IMR-90 (cell line): ENCODE measurements around the gene ESM1. TPM values are rescaled to one million over a fixed set of nuclear protein-coding genes. Genes with fewer than 3 reads are reported as not detected.

ENCODE experiments used
- ATAC-seq: fragments of 200-7000 bp; cut with Tn5 transposase; 2 replicates; pipeline ENCODE4 v1.9.1; 2020; ENCODE audit warnings: low read depth, mild to moderate bottlenecking, moderate library complexity
- BruUV-seq: library from RNA; stranded (reverse); fragments of 400-500 nt; replicated peaks from 2 replicates; lab custom pipeline; 2021; lab: Mats Ljungman, UMichigan
- CTCF ChIA-PET: fragments of 300-600 bp; formaldehyde crosslinking; extraction: SDS; loops from one replicate; lab custom pipeline; 2021; ENCODE audit warnings: antibody characterized with exemption; lab: Yijun Ruan, JAX
- POLR2A ChIA-PET: fragments of 300-600 bp; sonication (Branson Sonifier 250); formaldehyde crosslinking; loops from one replicate; lab custom pipeline; 2022; ENCODE audit warnings: antibody characterized with exemption; ENCODE audit not compliant: unreplicated experiment; lab: Charles Lee
- DNase-seq: peaks from one replicate; pipeline ENCODE4 v3.0.0; 2013
- H2AFZ ChIP-seq: replicated peaks from 2 replicates; pipeline ENCODE3; 2013; ENCODE audit warnings: low read length, mild to moderate bottlenecking; ENCODE audit not compliant: poor library complexity
- H2AK5ac ChIP-seq: 2 replicates; pipeline ENCODE4 v1.6.1; 2013; ENCODE audit warnings: low read depth, low read length, inconsistent platforms
- H2AK9ac ChIP-seq: replicated peaks from 2 replicates; pipeline ENCODE3; 2013; ENCODE audit warnings: mild to moderate bottlenecking, low read depth, low read length, moderate library complexity; ENCODE audit not compliant: poor library complexity
- H2BK120ac ChIP-seq: 2 replicates; pipeline ENCODE4 v1.6.1; 2013; ENCODE audit warnings: low read depth, low read length, inconsistent platforms
- H2BK15ac ChIP-seq: 3 replicates; pipeline ENCODE4 v1.6.1; 2013; ENCODE audit warnings: low read depth, low read length, inconsistent platforms
- H2BK20ac ChIP-seq: 2 replicates; pipeline ENCODE4 v1.6.1; 2013; ENCODE audit warnings: low read depth, mild to moderate bottlenecking, inconsistent platforms, low read length, moderate library complexity
- H2BK5ac ChIP-seq: 2 replicates; pipeline ENCODE4 v1.6.1; 2013; ENCODE audit warnings: mild to moderate bottlenecking, low read depth, low read length, inconsistent platforms; ENCODE audit not compliant: poor library complexity, severe bottlenecking
- H3K14ac ChIP-seq: replicated peaks from 2 replicates; pipeline ENCODE4 v1.6.1; 2013; ENCODE audit warnings: low read depth, low read length, inconsistent platforms
- H3K18ac ChIP-seq: 2 replicates; pipeline ENCODE4 v1.6.1; 2013; ENCODE audit warnings: low read depth, low read length, control low read depth
- H3K23ac ChIP-seq: 2 replicates; pipeline ENCODE4 v1.6.1; 2013; ENCODE audit warnings: low read depth, low read length, inconsistent platforms
- H3K27ac ChIP-seq: 2 replicates; pipeline ENCODE4 v1.5.1; 2013; ENCODE audit warnings: mild to moderate bottlenecking, control low read depth, low read length; ENCODE audit not compliant: insufficient read depth
- H3K27me3 ChIP-seq: 2 replicates; pipeline ENCODE4 v1.6.1; 2013; ENCODE audit warnings: low read length; ENCODE audit not compliant: control insufficient read depth, insufficient read depth
- H3K36me3 ChIP-seq: 2 replicates; pipeline ENCODE4 v1.6.1; 2013; ENCODE audit warnings: low read length, mixed read lengths; ENCODE audit not compliant: control insufficient read depth, insufficient read depth
- H3K4ac ChIP-seq: 2 replicates; pipeline ENCODE4 v1.6.1; 2013; ENCODE audit warnings: low read depth, low read length, inconsistent platforms
- H3K4me1 ChIP-seq: 2 replicates; pipeline ENCODE4 v1.6.1; 2013; ENCODE audit warnings: low read length, mixed read lengths; ENCODE audit not compliant: control insufficient read depth, insufficient read depth
- H3K4me2 ChIP-seq: 2 replicates; pipeline ENCODE4 v1.6.1; 2013; ENCODE audit warnings: low read depth, mild to moderate bottlenecking, control low read depth, low read length, moderate library complexity
- H3K4me3 ChIP-seq: 2 replicates; pipeline ENCODE4 v1.5.1; 2013; ENCODE audit warnings: low read depth, mild to moderate bottlenecking, control low read depth, low read length, moderate library complexity; ENCODE audit not compliant: insufficient read depth
- H3K56ac ChIP-seq: 2 replicates; pipeline ENCODE4 v1.6.1; 2013; ENCODE audit warnings: low read length, inconsistent platforms; ENCODE audit not compliant: insufficient read depth; ENCODE audit errors: extremely low read depth
- H3K79me1 ChIP-seq, 2 experiments: 2 replicates each; pipeline ENCODE4 v1.6.1; 2013; ENCODE audit warnings: low read length in 2 of 2, inconsistent platforms in 1 of 2, low read depth in 1 of 2
- H3K9ac ChIP-seq: 2 replicates; pipeline ENCODE4 v1.6.1; 2013; ENCODE audit warnings: low read depth, low read length, control low read depth
- H3K9me1 ChIP-seq: 2 replicates; pipeline ENCODE4 v1.6.1; 2013; ENCODE audit warnings: low read length, inconsistent platforms; ENCODE audit not compliant: insufficient read depth
- H3K9me3 ChIP-seq: 2 replicates; pipeline ENCODE4 v1.6.1; 2013; ENCODE audit warnings: low read length; ENCODE audit not compliant: control insufficient read depth, insufficient read depth
- H4K20me1 ChIP-seq: 2 replicates; pipeline ENCODE4 v1.6.1; 2013; ENCODE audit warnings: low read length, inconsistent platforms; ENCODE audit not compliant: insufficient read depth
- H4K5ac ChIP-seq: 2 replicates; pipeline ENCODE4 v1.6.1; 2013; ENCODE audit warnings: mild to moderate bottlenecking, low read depth, low read length, control low read depth
- H4K8ac ChIP-seq, 2 experiments: 2 replicates each; pipeline ENCODE4 v1.6.1; 2013; ENCODE audit warnings: low read depth in 2 of 2, low read length in 2 of 2, control low read depth in 1 of 2, inconsistent platforms in 1 of 2
- H4K91ac ChIP-seq: 2 replicates; pipeline ENCODE4 v1.6.1; 2013; ENCODE audit warnings: low read depth, low read length, inconsistent platforms; ENCODE audit not compliant: insufficient read depth
- BHLHE40 ChIP-seq: fragments of 150-350 bp; IDR thresholded peaks from 2 replicates; pipeline ENCODE4 v1.6.1; 2016; ENCODE audit warnings: mild to moderate bottlenecking, low read depth, low read length
- CTCF ChIP-seq: conservative IDR thresholded peaks from 2 replicates; pipeline ENCODE4 v1.5.1; 2012; ENCODE audit warnings: mild to moderate bottlenecking, low read depth, low read length, improper control_type of control experiment
- ELK1 ChIP-seq: fragments of 150-350 bp; IDR thresholded peaks from 2 replicates; pipeline ENCODE4 v1.6.1; 2016; ENCODE audit warnings: low read depth, mild to moderate bottlenecking, low read length, moderate library complexity, borderline replicate concordance
- FOS ChIP-seq: fragments of 150-350 bp; IDR thresholded peaks from 2 replicates; pipeline ENCODE4 v1.6.1; 2016; ENCODE audit warnings: low read depth, low read length
- MAFK ChIP-seq: IDR thresholded peaks from 2 replicates; pipeline ENCODE4 v1.6.1; 2012; ENCODE audit warnings: low read depth, low read length, improper control_type of control experiment
- MAZ ChIP-seq: IDR thresholded peaks from 2 replicates; pipeline ENCODE4 v1.6.1; 2012; ENCODE audit warnings: low read depth, mild to moderate bottlenecking, low read length, improper control_type of control experiment, moderate library complexity, borderline replicate concordance
- MXI1 ChIP-seq: IDR thresholded peaks from 2 replicates; pipeline ENCODE4 v1.6.1; 2012; ENCODE audit warnings: low read depth, mild to moderate bottlenecking, low read length, moderate library complexity, borderline replicate concordance
- NFE2L2 ChIP-seq: fragments of 150-350 bp; IDR thresholded peaks from 2 replicates; pipeline ENCODE4 v1.6.1; 2016; ENCODE audit warnings: low read depth, mild to moderate bottlenecking, low read length
- RAD21 ChIP-seq: IDR thresholded peaks from 2 replicates; pipeline ENCODE4 v1.6.1; 2012; ENCODE audit warnings: low read length, improper control_type of control experiment
- RFX5 ChIP-seq: IDR thresholded peaks from 2 replicates; pipeline ENCODE4 v1.8.0; 2012; ENCODE audit warnings: low read depth, mild to moderate bottlenecking, low read length, moderate library complexity
- SMC3 ChIP-seq: fragments of 150-350 bp; IDR thresholded peaks from 2 replicates; pipeline ENCODE4 v1.6.1; 2016; ENCODE audit warnings: low read depth, mild to moderate bottlenecking, antibody characterized with exemption, low read length, moderate library complexity
- USF2 ChIP-seq: fragments of 150-350 bp; IDR thresholded peaks from 2 replicates; pipeline ENCODE4 v1.6.1; 2017; ENCODE audit warnings: mild to moderate bottlenecking, antibody characterized with exemption, low read length, low read depth
- WGBS, 2 experiments: methylation state at CpG; one replicate each; pipeline versions ENCODE4 v1.1.5 to v1.1.7; 2013; ENCODE audit warnings: missing lambda C conversion rate in 2 of 2; ENCODE audit not compliant: insufficient read length in 1 of 2; ENCODE audit errors: extremely low coverage in 2 of 2; 5-methylcytosine and 5-hydroxymethylcytosine counted together
- dilution Hi-C: fragments of 300-500 bp; cut with HindIII; formaldehyde crosslinking; loops from one replicate; pipeline ENCODE4 v1.14.3; 2018; ENCODE audit warnings: low sequenced_read_pairs; ENCODE audit not compliant: unreplicated experiment
- in situ Hi-C: fragments of 300-500 bp; cut with MboI; formaldehyde crosslinking; loops from 3 replicates; pipeline ENCODE4 v1.14.3; 2019; ENCODE audit warnings: low sequenced_read_pairs, inconsistent platforms, mixed read lengths
- intact Hi-C: fragments of 100-400 bp; cut with micrococcal nuclease; formaldehyde crosslinking; loops from 2 replicates; pipeline ENCODE4 v1.10.0; 2022
- polyA plus RNA-seq, 3 experiments: library from polyadenylated mRNA; depleted of rRNA; stranded (reverse); fragments of >200 nt; gene quantifications; 2 replicates each; pipeline ENCODE4 v1.2.3, GENCODE V29; 2012; ENCODE audit warnings: low replicate concordance in 1 of 3
- total RNA-seq: library from RNA; depleted of rRNA; stranded (reverse); fragments of >200 nt; gene quantifications from 2 replicates; pipeline ENCODE4 v1.2.3, GENCODE V29; 2012

The ESM1 gene
- total and polyA plus RNA-seq, 2 of the 4 experiments (the other 2 are of a cell fraction) = 7.1 to 10.2 TPM

- Histone ChIP-seq H3K9me3 (no peaks in the 10 kb centered on the region), H3K27ac (no peak overlapping the region), H3K4me3 (no peak overlapping the region), H3K23ac (no peak overlapping the region), H3K9ac (no peak overlapping the region), H3K36me3 (no peaks in the 10 kb centered on the region), H3K18ac (no peak overlapping the region), H3K79me1 (no peaks in the 10 kb centered on the region), H3K27me3 (peaks cover 7% of the 10 kb centered on the region), H2AK5ac (no peak overlapping the region), H3K4ac (no peak overlapping the region), H4K8ac (no peak overlapping the region), H3K14ac (no peak overlapping the region), H4K5ac (no peak overlapping the region), H2BK15ac (no peak overlapping the region), H3K4me2 (no peak overlapping the region), H2BK120ac (no peak overlapping the region), H4K91ac (no peak overlapping the region), H2BK5ac (no peak overlapping the region), H3K56ac (no peak overlapping the region), H2AK9ac (no peak overlapping the region), H2BK20ac (no peak overlapping the region), H3K9me1 (no peaks in the 10 kb centered on the region), H2AFZ (no peak overlapping the region), H4K20me1 (no peaks in the 10 kb centered on the region), H3K4me1 (peaks cover 3% of the 10 kb centered on the region)
- in situ Hi-C loops = no loop called here
- ChIA-PET CTCF (interaction anchor here (1.2 kb wide), 1 partner anchor 15 kb away, joined by 3 read pairs; no protein-coding TSS in a partner anchor), POLR2A (no interaction called here)
- peak; percentile 31 for DNase-seq
- WGBS, 2 experiments = 100% methylated on average over 1 of the region's 5 CpGs; no CpG with 5 or more reads in 1 of the 2 experiments
- TF ChIP-seq MAFK (no peak), RFX5 (no peak), MAZ (no peak; the same call in 1 of the 2 replicates), USF2 (no peak), FOS (no peak), NFE2L2 (no peak), RAD21 (no peak), BHLHE40 (no peak), MXI1 (no peak), CTCF (no peak), SMC3 (no peak), ELK1 (no peak)
- dilution Hi-C loops = no loop called here
- intact Hi-C loops = loop anchor here (10.0 kb wide), 1 partner anchor 117 kb away; no protein-coding TSS in a partner anchor
- peak; percentile 68 for ATAC-seq
- no TSS peak for BruUV-seq
Measured at GRCh38 chr5:55031492-55031891, 46.1 kb upstream of the ESM1 start.
